ENCODE measurements around the gene DAPK1.

DAPK1 gene

DNA sequence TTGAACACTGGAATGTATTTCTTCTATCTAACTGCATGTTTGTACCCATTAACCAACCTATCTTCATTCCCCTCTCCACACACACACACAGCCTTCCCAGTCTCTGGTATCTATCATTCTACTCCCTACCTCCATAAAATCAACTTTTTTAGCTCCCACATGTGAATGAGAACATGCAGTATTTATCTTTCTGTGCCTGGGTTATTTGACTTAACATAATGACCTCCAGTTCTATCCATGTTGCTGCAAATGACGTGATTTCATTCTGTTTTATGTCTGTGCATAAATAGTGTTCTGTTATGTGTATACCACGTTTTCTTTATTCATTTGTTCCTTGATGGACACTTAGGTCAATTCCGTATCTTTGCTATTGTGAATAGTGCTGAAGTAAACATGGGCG lies 189.5 kb downstream of the DAPK1 start:
- no peaks in the 10 kb centered on the region for H3K9me3 ChIP-seq (ENCODE audit: low read length)
- no peaks in the 10 kb centered on the region for H3K36me3 ChIP-seq (ENCODE audit: insufficient read depth, low read length)
- H3K9ac ChIP-seq (ENCODE audit: low read length) = no peak overlapping the region
- no peak overlapping the region for H3K4me3 ChIP-seq (ENCODE audit: low read depth, low read length, poor library complexity, severe bottlenecking)
- no peak overlapping the region for H3K4me2 ChIP-seq (ENCODE audit: low read length)
- H3K79me2 ChIP-seq (ENCODE audit: insufficient read depth, low read length) = no peaks in the 10 kb centered on the region
- no peak overlapping the region for H3K27ac ChIP-seq (ENCODE audit: low read depth, low read length, poor library complexity, severe bottlenecking)
- H3K4me1 ChIP-seq (ENCODE audit: insufficient read depth, low read length, severe bottlenecking) = no peaks in the 10 kb centered on the region
- H3F3A ChIP-seq (ENCODE audit: insufficient read depth, low read length) = no peaks in the 10 kb centered on the region
- H2AFZ ChIP-seq (ENCODE audit: low read length) = no peak overlapping the region
- H3K27me3 ChIP-seq (ENCODE audit: insufficient read depth, low read length) = no peaks in the 10 kb centered on the region
- H3K9me2 ChIP-seq (ENCODE audit: low read depth, low read length) = no peaks in the 10 kb centered on the region
- no peaks in the 10 kb centered on the region for H4K20me1 ChIP-seq (ENCODE audit: insufficient read depth, low read length)
- TF ChIP-seq EZH2 (IDR thresholded peaks at IDR 0.05; ENCODE audit: borderline replicate concordance, low read length) = no peak
- TF ChIP-seq, protein P1, sequence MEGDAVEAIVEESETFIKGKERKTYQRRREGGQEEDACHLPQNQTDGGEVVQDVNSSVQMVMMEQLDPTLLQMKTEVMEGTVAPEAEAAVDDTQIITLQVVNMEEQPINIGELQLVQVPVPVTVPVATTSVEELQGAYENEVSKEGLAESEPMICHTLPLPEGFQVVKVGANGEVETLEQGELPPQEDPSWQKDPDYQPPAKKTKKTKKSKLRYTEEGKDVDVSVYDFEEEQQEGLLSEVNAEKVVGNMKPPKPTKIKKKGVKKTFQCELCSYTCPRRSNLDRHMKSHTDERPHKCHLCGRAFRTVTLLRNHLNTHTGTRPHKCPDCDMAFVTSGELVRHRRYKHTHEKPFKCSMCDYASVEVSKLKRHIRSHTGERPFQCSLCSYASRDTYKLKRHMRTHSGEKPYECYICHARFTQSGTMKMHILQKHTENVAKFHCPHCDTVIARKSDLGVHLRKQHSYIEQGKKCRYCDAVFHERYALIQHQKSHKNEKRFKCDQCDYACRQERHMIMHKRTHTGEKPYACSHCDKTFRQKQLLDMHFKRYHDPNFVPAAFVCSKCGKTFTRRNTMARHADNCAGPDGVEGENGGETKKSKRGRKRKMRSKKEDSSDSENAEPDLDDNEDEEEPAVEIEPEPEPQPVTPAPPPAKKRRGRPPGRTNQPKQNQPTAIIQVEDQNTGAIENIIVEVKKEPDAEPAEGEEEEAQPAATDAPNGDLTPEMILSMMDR (IDR thresholded peaks at IDR 0.05; ENCODE audit: low read length) = no peak

DNA sequence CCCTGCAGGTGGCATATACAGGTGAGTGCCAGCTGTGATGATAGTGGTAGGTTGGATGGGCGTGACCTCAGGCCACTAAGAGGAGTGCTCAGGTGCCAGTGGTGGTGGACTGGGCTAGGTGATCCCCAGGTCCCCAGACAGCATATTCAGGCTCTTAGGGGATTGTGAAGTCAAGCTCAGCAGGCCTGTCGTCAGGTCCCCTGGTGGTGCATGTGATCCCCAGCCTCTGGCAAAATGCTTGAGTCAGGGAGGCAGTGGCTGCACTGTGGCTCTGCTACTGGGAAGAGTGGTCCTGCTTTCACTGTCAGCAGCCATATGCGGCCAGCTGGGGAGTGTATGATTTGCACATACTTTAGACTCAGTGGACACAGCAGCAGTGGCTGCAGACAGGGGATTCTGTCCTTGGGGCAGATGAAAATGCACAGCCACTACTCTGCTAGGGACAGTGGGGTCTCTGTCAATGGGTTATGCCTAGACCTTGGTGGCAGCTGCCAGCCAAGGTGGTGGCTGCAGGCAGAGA lies 196.6 kb downstream of the DAPK1 start:
- Histone ChIP-seq H2AFZ (ENCODE audit: low read length) (no peak overlapping the region), H3K79me2 (ENCODE audit: insufficient read depth, low read length) (no peaks in the 10 kb centered on the region), H3K4me1 (ENCODE audit: insufficient read depth, low read length, severe bottlenecking) (no peaks in the 10 kb centered on the region), H3K9me3 (ENCODE audit: low read length) (no peaks in the 10 kb centered on the region), H3K27ac (ENCODE audit: low read depth, low read length, poor library complexity, severe bottlenecking) (no peak overlapping the region), H3K4me2 (ENCODE audit: low read length) (no peak overlapping the region), H4K20me1 (ENCODE audit: insufficient read depth, low read length) (no peaks in the 10 kb centered on the region), H3K4me3 (ENCODE audit: low read depth, low read length, poor library complexity, severe bottlenecking) (no peak overlapping the region), H3K9me2 (ENCODE audit: low read depth, low read length) (no peaks in the 10 kb centered on the region), H3K36me3 (ENCODE audit: insufficient read depth, low read length) (no peaks in the 10 kb centered on the region), H3K9ac (ENCODE audit: low read length) (no peak overlapping the region), H3K27me3 (ENCODE audit: insufficient read depth, low read length) (no peaks in the 10 kb centered on the region), H3F3A (ENCODE audit: insufficient read depth, low read length) (no peaks in the 10 kb centered on the region)
- TF ChIP-seq EZH2 (IDR thresholded peaks at IDR 0.05; ENCODE audit: borderline replicate concordance, low read length) = no peak
- TF ChIP-seq, protein P1 (IDR thresholded peaks at IDR 0.05; ENCODE audit: low read length) = no peak

DNA sequence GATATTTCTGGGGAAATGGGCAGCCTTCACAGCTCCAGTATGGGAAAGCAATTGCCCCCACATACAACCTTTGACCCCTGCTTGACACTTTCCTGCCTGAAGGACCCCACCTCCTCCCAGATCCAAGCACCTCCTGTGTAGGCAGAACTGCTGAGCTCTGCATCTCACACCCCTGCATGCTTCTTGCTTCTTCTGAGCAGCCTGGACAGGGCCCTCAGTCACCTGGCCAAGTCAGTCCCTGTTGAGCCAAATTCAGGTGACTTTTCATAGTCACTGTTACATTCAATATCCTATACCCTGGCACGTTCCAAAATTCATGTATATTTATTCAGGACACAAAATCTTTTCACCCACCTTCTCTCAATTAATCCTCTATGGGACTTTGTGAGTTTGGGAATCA lies 197.9 kb downstream of the DAPK1 start:
- Histone ChIP-seq H3K36me3 (ENCODE audit: insufficient read depth, low read length) (no peaks in the 10 kb centered on the region), H2AFZ (ENCODE audit: low read length) (no peak overlapping the region), H3K27ac (ENCODE audit: low read depth, low read length, poor library complexity, severe bottlenecking) (no peak overlapping the region), H3K9ac (ENCODE audit: low read length) (no peak overlapping the region), H3K27me3 (ENCODE audit: insufficient read depth, low read length) (no peaks in the 10 kb centered on the region), H4K20me1 (ENCODE audit: insufficient read depth, low read length) (no peaks in the 10 kb centered on the region), H3K4me2 (ENCODE audit: low read length) (no peak overlapping the region), H3K9me2 (ENCODE audit: low read depth, low read length) (no peaks in the 10 kb centered on the region), H3K4me3 (ENCODE audit: low read depth, low read length, poor library complexity, severe bottlenecking) (no peak overlapping the region), H3K4me1 (ENCODE audit: insufficient read depth, low read length, severe bottlenecking) (no peaks in the 10 kb centered on the region), H3K9me3 (ENCODE audit: low read length) (no peaks in the 10 kb centered on the region), H3F3A (ENCODE audit: insufficient read depth, low read length) (no peaks in the 10 kb centered on the region), H3K79me2 (ENCODE audit: insufficient read depth, low read length) (no peaks in the 10 kb centered on the region)
- TF ChIP-seq, protein P1 (IDR thresholded peaks at IDR 0.05; ENCODE audit: low read length) = no peak
- no peak for TF ChIP-seq EZH2 (IDR thresholded peaks at IDR 0.05; ENCODE audit: borderline replicate concordance, low read length)

Data from OCI-LY1 (cell line).